Stimulated activated CD4-positive, alpha-beta T cell treated with anti-CD3 and anti-CD28 coated beads, Interleukin-4, amount 100 ng/mL, for 24 hours (primary cell): Measurements from ENCODE around the gene PARD3B.
A peak's percentile ranks its signal among the peaks of the same experiment; 100 is the strongest.

Experiments used
- DNase-seq: peaks from one replicate; pipeline ENCODE4 v3.0.0-alpha.2; 2020

Gene PARD3B

GRCh38 chr2:204776781-204777559 lies 231.7 kb downstream of the PARD3B start:
- no peak for DNase-seq

GRCh38 chr2:204779771-204780170 lies 234.5 kb downstream of the PARD3B start:
- no peak for DNase-seq

GRCh38 chr2:204781941-204782340 lies 236.7 kb downstream of the PARD3B start:
- DNase-seq = no peak

GRCh38 chr2:204790076-204790475 lies 244.8 kb downstream of the PARD3B start:
- no peak for DNase-seq

GRCh38 chr2:204791230-204791629 lies 246.0 kb downstream of the PARD3B start:
- no peak for DNase-seq

- DNase-seq = no peak
Observed at GRCh38 chr2:204794624-204795023, 249.3 kb downstream of the PARD3B start.

- no peak for DNase-seq
Observed at GRCh38 chr2:204795156-204795555, 249.9 kb downstream of the PARD3B start.

- DNase-seq = no peak
Observed at GRCh38 chr2:204796581-204796980, 251.3 kb downstream of the PARD3B start.

- DNase-seq = no peak
Observed at GRCh38 chr2:204799791-204800190, 254.5 kb downstream of the PARD3B start.

GRCh38 chr2:204808494-204808893 lies 263.2 kb downstream of the PARD3B start:
- DNase-seq = no peak

- DNase-seq = no peak
Observed at GRCh38 chr2:204824751-204825453, 279.6 kb downstream of the PARD3B start.

- no peak for DNase-seq
Observed at GRCh38 chr2:204825681-204826080, 280.4 kb downstream of the PARD3B start.

- DNase-seq = no peak
Observed at GRCh38 chr2:204827701-204828590, 282.7 kb downstream of the PARD3B start.

- no peak for DNase-seq
Observed at GRCh38 chr2:204834716-204835384, 289.6 kb downstream of the PARD3B start.

GRCh38 chr2:204835786-204836185 lies 290.5 kb downstream of the PARD3B start:
- DNase-seq = no peak

- no peak for DNase-seq
Observed at GRCh38 chr2:204840504-204840903, 295.2 kb downstream of the PARD3B start.

- DNase-seq = no peak
Observed at GRCh38 chr2:204842068-204842467, 296.8 kb downstream of the PARD3B start.

- peak; percentile 24 for DNase-seq
Observed at GRCh38 chr2:204842661-204843485, 297.6 kb downstream of the PARD3B start.

GRCh38 chr2:204846471-204846870 lies 301.2 kb downstream of the PARD3B start:
- no peak for DNase-seq

GRCh38 chr2:204849892-204850291 lies 304.6 kb downstream of the PARD3B start:
- no peak for DNase-seq

- DNase-seq = no peak
Observed at GRCh38 chr2:204850581-204850980, 305.3 kb downstream of the PARD3B start.

GRCh38 chr2:204853905-204854304 lies 308.6 kb downstream of the PARD3B start:
- no peak for DNase-seq
